GM23338 (cell line): ENCODE results near the gene BAD. TPM values are rescaled to one million over a fixed set of nuclear protein-coding genes. Genes with fewer than 3 reads are reported as not detected.

Source experiments
- ATAC-seq: fragments of 200-7000 bp; cut with Tn5 transposase; 3 replicates; pipeline ENCODE4 v1.9.1; 2020
- DNase-seq: peaks from one replicate; pipeline ENCODE4 v3.0.0-alpha.2; 2015; ENCODE audit warnings: low spot score
- H2AFZ ChIP-seq: fragments of 200-600 bp; sonication (generic); 2 replicates; pipeline ENCODE4 v1.8.0; 2016; ENCODE audit warnings: antibody characterized with exemption, mild to moderate bottlenecking, moderate library complexity
- H3F3A ChIP-seq: fragments of 200-600 bp; sonication (generic); replicated peaks from 2 replicates; pipeline ENCODE4 v1.8.0; 2017; ENCODE audit warnings: antibody characterized with exemption, mixed run types, low read depth
- H3K27ac ChIP-seq: fragments of 200-600 bp; sonication (generic); 2 replicates; pipeline ENCODE4 v1.6.1; 2016; ENCODE audit warnings: low read depth
- H3K27me3 ChIP-seq: fragments of 200-600 bp; sonication (generic); 2 replicates; pipeline ENCODE4 v1.8.0; 2016; ENCODE audit warnings: mild to moderate bottlenecking, mixed run types, moderate library complexity; ENCODE audit not compliant: insufficient read depth
- H3K36me3 ChIP-seq: fragments of 200-600 bp; sonication (generic); 2 replicates; pipeline ENCODE4 v1.8.0; 2016; ENCODE audit warnings: mild to moderate bottlenecking; ENCODE audit not compliant: insufficient read depth
- H3K4me1 ChIP-seq: fragments of 200-600 bp; sonication (generic); 2 replicates; pipeline ENCODE4 v1.8.0; 2016; ENCODE audit warnings: mild to moderate bottlenecking, moderate library complexity; ENCODE audit not compliant: insufficient read depth
- H3K4me2 ChIP-seq: fragments of 200-600 bp; sonication (generic); 2 replicates; pipeline ENCODE4 v1.7.1; 2017; ENCODE audit warnings: mixed run types
- H3K4me3 ChIP-seq: fragments of 200-600 bp; sonication (generic); 2 replicates; pipeline ENCODE4 v1.6.1; 2016; ENCODE audit warnings: mixed run types
- H3K79me2 ChIP-seq: fragments of 200-600 bp; sonication (generic); replicated peaks from 2 replicates; pipeline ENCODE4 v1.8.0; 2017; ENCODE audit warnings: mild to moderate bottlenecking; ENCODE audit not compliant: insufficient read depth
- H3K9me2 ChIP-seq: fragments of 200-600 bp; sonication (generic); 2 replicates; pipeline ENCODE4 v1.8.0; 2017; ENCODE audit not compliant: insufficient read depth
- H4K20me1 ChIP-seq: fragments of 200-600 bp; sonication (generic); replicated peaks from 2 replicates; pipeline ENCODE4 v1.8.0; 2017; ENCODE audit warnings: mild to moderate bottlenecking; ENCODE audit not compliant: insufficient read depth
- H3K27ac Mint-ChIP-seq: 2 replicates; pipeline ENCODE4 v1.8.0; 2020; ENCODE audit warnings: inconsistent platforms, mild to moderate bottlenecking, moderate library complexity, mixed read lengths
- H3K27me3 Mint-ChIP-seq: 3 replicates; pipeline ENCODE4 v1.8.0; 2022; ENCODE audit warnings: low read depth, mild to moderate bottlenecking, moderate library complexity, mixed read lengths, inconsistent platforms; ENCODE audit not compliant: insufficient read depth, poor library complexity
- H3K36me3 Mint-ChIP-seq: 3 replicates; pipeline ENCODE4 v1.8.0; 2021; ENCODE audit warnings: low read depth, mild to moderate bottlenecking, inconsistent platforms, moderate library complexity, mixed read lengths
- H3K4me1 Mint-ChIP-seq: 3 replicates; pipeline ENCODE4 v1.8.0; 2020; ENCODE audit warnings: mild to moderate bottlenecking, inconsistent platforms, mixed read lengths
- H3K4me3 Mint-ChIP-seq: 3 replicates; pipeline ENCODE4 v1.8.0; 2021; ENCODE audit warnings: moderate library complexity, mild to moderate bottlenecking, inconsistent platforms, mixed read lengths
- H3K9me3 Mint-ChIP-seq: 3 replicates; pipeline ENCODE4 v1.8.0; 2020; ENCODE audit warnings: moderate library complexity, mild to moderate bottlenecking, inconsistent platforms, mixed read lengths
- CREB1 ChIP-seq: fragments of 250-450 bp; sonication (Bioruptor Pico); IDR thresholded peaks from 2 replicates; pipeline ENCODE4 v1.5.0; 2020; ENCODE audit warnings: low read depth, mild to moderate bottlenecking, moderate library complexity
- CTCF ChIP-seq, 2 experiments: fragments of 200-600 bp in 1 of 2; sonication (generic) in 1 of 2; conservative IDR thresholded peaks; 2 replicates each; pipeline versions ENCODE4 v1.5.1 to v1.6.1; 2016 to 2017; ENCODE audit warnings: antibody characterized with exemption in 2 of 2, low read depth in 2 of 2, mild to moderate bottlenecking in 2 of 2, moderate library complexity in 1 of 2
- ETS1 ChIP-seq: IDR thresholded peaks from 2 replicates; pipeline ENCODE4 v1.6.1; 2016; ENCODE audit warnings: antibody characterized with exemption
- EZH2 ChIP-seq: fragments of 200-600 bp; sonication (generic); IDR thresholded peaks from one replicate; pipeline ENCODE4 v1.8.0; 2017; ENCODE audit warnings: antibody characterized with exemption, mild to moderate bottlenecking, low read depth; ENCODE audit not compliant: unreplicated experiment
- JUNB ChIP-seq: IDR thresholded peaks from one replicate; pipeline ENCODE4 v1.6.1; 2016; ENCODE audit warnings: antibody characterized with exemption; ENCODE audit not compliant: unreplicated experiment
- NANOG ChIP-seq: IDR thresholded peaks from 2 replicates; pipeline ENCODE4 v1.6.1; 2016; ENCODE audit warnings: antibody characterized with exemption, borderline replicate concordance
- REST ChIP-seq: IDR thresholded peaks from one replicate; pipeline ENCODE4 v1.6.1; 2018; ENCODE audit warnings: antibody characterized with exemption; ENCODE audit not compliant: unreplicated experiment
- STAT1 ChIP-seq: IDR thresholded peaks from one replicate; pipeline ENCODE4 v1.6.1; 2016; ENCODE audit warnings: antibody characterized with exemption; ENCODE audit not compliant: unreplicated experiment
- ZNF114 ChIP-seq: fragments of 250-450 bp; sonication (Bioruptor Pico); IDR thresholded peaks from 2 replicates; pipeline ENCODE4 v1.5.0; 2020; ENCODE audit warnings: mild to moderate bottlenecking, moderate library complexity
- ZNF462 ChIP-seq: fragments of 250-450 bp; sonication (Bioruptor Pico); IDR thresholded peaks from 2 replicates; pipeline ENCODE4 v1.5.0; 2020; ENCODE audit warnings: mild to moderate bottlenecking, moderate library complexity
- polyA plus RNA-seq: library from polyadenylated mRNA; unstranded; fragments of >200 nt; fragmentation: Nextera tagmentation; extraction: Ambion mirVana; gene quantifications from 2 replicates; pipeline ENCODE4 v1.2.1, GENCODE V29; 2016
- total RNA-seq: library from RNA; depleted of rRNA; stranded (reverse); fragments of >200 nt; shearing (Covaris generic); gene quantifications from 2 replicates; pipeline ENCODE4 v1.2.3, GENCODE V29; 2014

BAD gene
- total and polyA plus RNA-seq, 2 experiments from 2014 or later: 46.3 to 46.4 TPM

- Mint-ChIP-seq H3K4me1 (peaks cover 23% of the 10 kb centered on the region), H3K27me3 (peaks cover 23% of the 10 kb centered on the region), H3K27ac (peak overlapping the region; percentile 47), H3K36me3 (peaks cover 50% of the 10 kb centered on the region), H3K4me3 (peak overlapping the region; percentile 98), H3K9me3 (no peaks in the 10 kb centered on the region; the same call in 1 of the 3 replicates)
- TF ChIP-seq JUNB: no peak
- TF ChIP-seq ZNF462 (CRISPR knock-in tag): no peak
- no peak for TF ChIP-seq STAT1
- TF ChIP-seq ETS1: no peak
- TF ChIP-seq EZH2: no peak
- no peak for TF ChIP-seq CTCF (conservative IDR thresholded peaks at IDR 0.05; ENCODE audit: low read depth in 2 of 2)
- TF ChIP-seq ZNF114: no peak
- TF ChIP-seq REST: no peak
- TF ChIP-seq CREB1: no peak
- no peak for TF ChIP-seq NANOG
- no peak overlapping the region for H2AFZ ChIP-seq
- peaks cover 3% of the 10 kb centered on the region; the same call in 1 of the 2 replicates for H3K36me3 ChIP-seq
- no peaks in the 10 kb centered on the region for H3K9me2 ChIP-seq
- peaks cover 12% of the 10 kb centered on the region for H3K4me1 ChIP-seq
- H4K20me1 ChIP-seq: no peaks in the 10 kb centered on the region; the same call in 1 of the 2 replicates
- H3K4me2 ChIP-seq: peak overlapping the region; percentile 74
- ATAC-seq (no peak), DNase-seq (peak; percentile 50)
- peaks cover 16% of the 10 kb centered on the region for H3K79me2 ChIP-seq
- no peaks in the 10 kb centered on the region for H3K27me3 ChIP-seq
- H3K4me3 ChIP-seq: peak overlapping the region; percentile 82
- peaks cover 17% of the 10 kb centered on the region; the same call in 1 of the 2 replicates for H3F3A ChIP-seq
- no peak overlapping the region for H3K27ac ChIP-seq
Observed at GRCh38 chr11:64318766-64319761, 34.6 kb upstream of the BAD start.
